Spleen (tissue), 11 donors: ENCODE results near the gene HECTD1. TPM values are rescaled to one million over a fixed set of nuclear protein-coding genes. Genes with fewer than 3 reads are reported as not detected.
"Not testable (repeated sequence)": the region's sequence is repeated elsewhere in the genome, so short reads cannot be mapped to it uniquely, and the experiment has no call there.

Source experiments
- DNase-seq: peaks from one replicate; pipeline ENCODE4 v3.0.0-alpha.2; 2020
- H3K27ac ChIP-seq, 8 donors: fragments of 200-600 bp; sonication (generic) in 7 of 8; 1 replicate in 4 of 8; 2 replicates in 4 of 8; pipeline versions ENCODE4 v1.5.0 to v1.8.0; 2016 to 2021; ENCODE audit warnings: inconsistent platforms in 4 of 8, mild to moderate bottlenecking in 4 of 8, moderate library complexity in 1 of 8
- H3K27me3 ChIP-seq, 7 donors: fragments of 200-600 bp; sonication (generic) in 6 of 7; replicated peaks in 1 of 7; 1 replicate in 4 of 7; 2 replicates in 3 of 7; pipeline versions ENCODE4 v1.5.0 to v1.8.0; 2016 to 2021; ENCODE audit warnings: inconsistent platforms in 3 of 7, mild to moderate bottlenecking in 1 of 7
- H3K36me3 ChIP-seq, 6 donors: fragments of 200-600 bp; sonication (generic) in 5 of 6; 1 replicate in 4 of 6; 2 replicates in 2 of 6; pipeline versions ENCODE4 v1.5.0 to v1.8.0; 2016 to 2021; ENCODE audit warnings: inconsistent platforms in 2 of 6
- H3K4me1 ChIP-seq, 6 donors: fragments of 200-600 bp; sonication (generic) in 5 of 6; 1 replicate in 3 of 6; 2 replicates in 3 of 6; pipeline versions ENCODE4 v1.5.0 to v1.8.0; 2016 to 2021; ENCODE audit warnings: inconsistent platforms in 3 of 6
- H3K4me3 ChIP-seq, 8 donors: fragments of 200-600 bp; sonication (generic) in 7 of 8; 1 replicate in 4 of 8; 2 replicates in 4 of 8; pipeline versions ENCODE4 v1.5.0 to v1.8.0; 2016 to 2021; ENCODE audit warnings: inconsistent platforms in 4 of 8, mild to moderate bottlenecking in 4 of 8, moderate library complexity in 2 of 8
- H3K9me3 ChIP-seq, 8 donors: fragments of 200-600 bp; sonication (generic) in 7 of 8; 1 replicate in 4 of 8; 2 replicates in 4 of 8; pipeline versions ENCODE4 v1.5.0 to v1.8.0; 2016 to 2021; ENCODE audit warnings: inconsistent platforms in 4 of 8
- POLR2A ChIP-seq, 3 donors: fragments of 450-650 bp; IDR thresholded peaks; one replicate each; pipeline ENCODE4 v1.5.1; 2017; ENCODE audit warnings: antibody characterized with exemption in 3 of 3, mild to moderate bottlenecking in 1 of 3
- POLR2AphosphoS5 ChIP-seq, 3 donors: sonication (generic); formaldehyde crosslinking; IDR thresholded peaks; one replicate each; pipeline ENCODE4 v1.5.1; 2017; ENCODE audit warnings: antibody characterized with exemption in 3 of 3
- WGBS, 5 donors: extraction: QIAGEN DNeasy Blood & Tissue Kit in 3 of 5; methylation state at CpG; one replicate each; pipeline versions ENCODE4 v1.1.5 to v1.1.7; 2013 to 2018; 5-methylcytosine and 5-hydroxymethylcytosine counted together
- intact Hi-C: fragments of 100-400 bp; cut with DNase I; formaldehyde crosslinking; loops from one replicate; pipeline ENCODE4 v1.15.0; 2023; ENCODE audit warnings: low total_unique reads
- polyA plus RNA-seq, 3 donors: library from polyadenylated mRNA; stranded (reverse); fragments of 200-250 nt; gene quantifications; one replicate each; pipeline ENCODE4 v1.2.1, GENCODE V29; 2013
- total RNA-seq, 7 donors: library from RNA; depleted of rRNA in 3 of 7; stranded (reverse); fragments of >200 nt in 3 of 7; fragmentation: NEBNext Ultra II Directional in 4 of 7; extraction: Animal tissue kit (Norgen Biotek cat#: 25700) in 4 of 7; gene quantifications; one replicate each; pipeline versions ENCODE4 v1.1.0 to v1.2.1, GENCODE V29; 2016 to 2021
- TF ChIP-seq, protein P1 (sequence below), 11 experiments: fragments of 200-600 bp in 7 of 11; fragments of 450-650 bp in 4 of 11; sonication (generic) in 4 of 11; IDR thresholded peaks in 8 of 11; conservative IDR thresholded peaks in 3 of 11; 1 replicate in 7 of 11; 2 replicates in 4 of 11; pipeline versions ENCODE4 v1.4.0 to v1.8.0; 2016 to 2021; ENCODE audit warnings: antibody characterized with exemption in 11 of 11, inconsistent platforms in 4 of 11, mild to moderate bottlenecking in 1 of 11
- donor health status: healthy with polysubstance abuse.
- donor health status: DM: no; HTN: no; CAD: no; lungs with moderate emphysema.
- donor health status: DM: no; HTN: no; CAD: no.
- donor health status: Bipolar disorder and iron deficiency.
- donor health status: healthy.
- donor health status: DM: no; HTN: no; CAD: no.
- donor health status: DM: yes; HTN: yes; CAD: no.

HECTD1 gene
- total and polyA plus RNA-seq, 10 donors: 27.6 to 176 (median 145) TPM

DNA sequence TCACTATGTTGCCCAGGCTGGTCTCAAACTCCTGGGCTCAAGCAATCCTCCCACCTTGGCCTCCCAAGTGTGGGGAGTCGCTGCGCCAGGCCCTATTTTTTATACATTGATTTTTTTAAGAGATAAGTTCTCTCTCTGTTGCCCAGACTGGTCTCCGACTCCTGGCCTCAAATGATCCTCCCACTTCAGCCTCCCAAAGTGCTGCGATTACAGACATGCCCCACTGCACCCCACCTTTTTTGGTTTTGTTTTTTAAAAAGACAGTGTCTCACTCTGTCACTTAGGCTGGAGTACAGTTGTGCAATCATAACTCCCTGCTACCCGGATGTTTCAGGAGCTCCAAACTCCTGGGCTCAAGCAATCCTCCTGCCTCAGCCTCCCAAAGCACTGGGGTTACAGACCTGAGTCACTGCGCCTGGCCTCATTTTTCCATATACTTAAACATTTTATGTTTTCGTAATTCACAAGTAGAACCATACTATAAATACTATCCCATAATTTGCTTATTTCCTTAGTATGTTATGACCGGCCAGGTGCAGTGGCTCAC is 16.8 kb downstream of the HECTD1 start:
- H3K4me3 ChIP-seq: no peak overlapping the region
- no peaks in the 10 kb centered on the region for H3K9me3 ChIP-seq
- no peaks in the 10 kb centered on the region for H3K27me3 ChIP-seq
- 92 to 97% (median 96%) methylated on average over 8 of the region's 8 CpGs for WGBS, 5 donors
- intact Hi-C loops: no loop called here
- no peak for DNase-seq
- H3K27ac ChIP-seq: no peak overlapping the region
- TF ChIP-seq POLR2A (IDR thresholded peaks at IDR 0.05) (no peak), POLR2AphosphoS5 (IDR thresholded peaks at IDR 0.05) (no peak)
- TF ChIP-seq, protein P1, sequence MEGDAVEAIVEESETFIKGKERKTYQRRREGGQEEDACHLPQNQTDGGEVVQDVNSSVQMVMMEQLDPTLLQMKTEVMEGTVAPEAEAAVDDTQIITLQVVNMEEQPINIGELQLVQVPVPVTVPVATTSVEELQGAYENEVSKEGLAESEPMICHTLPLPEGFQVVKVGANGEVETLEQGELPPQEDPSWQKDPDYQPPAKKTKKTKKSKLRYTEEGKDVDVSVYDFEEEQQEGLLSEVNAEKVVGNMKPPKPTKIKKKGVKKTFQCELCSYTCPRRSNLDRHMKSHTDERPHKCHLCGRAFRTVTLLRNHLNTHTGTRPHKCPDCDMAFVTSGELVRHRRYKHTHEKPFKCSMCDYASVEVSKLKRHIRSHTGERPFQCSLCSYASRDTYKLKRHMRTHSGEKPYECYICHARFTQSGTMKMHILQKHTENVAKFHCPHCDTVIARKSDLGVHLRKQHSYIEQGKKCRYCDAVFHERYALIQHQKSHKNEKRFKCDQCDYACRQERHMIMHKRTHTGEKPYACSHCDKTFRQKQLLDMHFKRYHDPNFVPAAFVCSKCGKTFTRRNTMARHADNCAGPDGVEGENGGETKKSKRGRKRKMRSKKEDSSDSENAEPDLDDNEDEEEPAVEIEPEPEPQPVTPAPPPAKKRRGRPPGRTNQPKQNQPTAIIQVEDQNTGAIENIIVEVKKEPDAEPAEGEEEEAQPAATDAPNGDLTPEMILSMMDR (IDR thresholded peaks at IDR 0.05 in 8 of 11, conservative IDR thresholded peaks at IDR 0.05 in 3 of 11): no peak
- peaks cover 7 to 62% (median 18%) of the 10 kb centered on the region in 6 donors for H3K4me1 ChIP-seq
- H3K36me3 ChIP-seq: peaks cover 0 to 69% (median 7%) of the 10 kb centered on the region in 6 donors

DNA sequence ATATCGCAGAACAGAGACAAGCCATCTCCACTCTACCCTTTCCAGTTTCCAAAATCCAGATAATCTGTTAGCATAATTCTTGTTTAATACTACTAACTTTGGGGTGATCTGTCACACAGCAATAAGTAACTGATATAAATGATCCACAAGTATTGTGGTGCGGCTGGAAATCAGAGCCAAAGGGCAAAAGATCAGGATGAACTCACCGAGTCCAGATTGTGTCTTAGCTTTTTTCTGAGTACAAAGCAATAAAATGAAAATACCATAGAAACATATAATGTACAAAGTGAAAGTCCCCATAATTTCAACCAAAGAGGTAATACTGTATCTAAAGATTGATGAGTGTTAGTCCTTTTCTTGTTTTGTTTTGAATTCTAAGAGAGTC is 17.4 kb downstream of the HECTD1 start:
- Histone ChIP-seq H3K4me3 (no peak overlapping the region), H3K9me3 (no peaks in the 10 kb centered on the region), H3K27me3 (no peaks in the 10 kb centered on the region), H3K36me3 (peaks cover 0 to 71% (median 7%) of the 10 kb centered on the region in 6 donors), H3K4me1 (peaks cover 7 to 56% (median 14%) of the 10 kb centered on the region in 6 donors), H3K27ac (no peak overlapping the region)
- no peak for TF ChIP-seq POLR2AphosphoS5 (IDR thresholded peaks at IDR 0.05)
- TF ChIP-seq, protein P1 (IDR thresholded peaks at IDR 0.05 in 8 of 11, conservative IDR thresholded peaks at IDR 0.05 in 3 of 11): no peak
- TF ChIP-seq POLR2A (IDR thresholded peaks at IDR 0.05): no peak
- DNase-seq: no peak
- intact Hi-C loops: no loop called here
- WGBS, 5 donors: 86 to 97% (median 92%) methylated on average over 3 of the region's 3 CpGs

DNA sequence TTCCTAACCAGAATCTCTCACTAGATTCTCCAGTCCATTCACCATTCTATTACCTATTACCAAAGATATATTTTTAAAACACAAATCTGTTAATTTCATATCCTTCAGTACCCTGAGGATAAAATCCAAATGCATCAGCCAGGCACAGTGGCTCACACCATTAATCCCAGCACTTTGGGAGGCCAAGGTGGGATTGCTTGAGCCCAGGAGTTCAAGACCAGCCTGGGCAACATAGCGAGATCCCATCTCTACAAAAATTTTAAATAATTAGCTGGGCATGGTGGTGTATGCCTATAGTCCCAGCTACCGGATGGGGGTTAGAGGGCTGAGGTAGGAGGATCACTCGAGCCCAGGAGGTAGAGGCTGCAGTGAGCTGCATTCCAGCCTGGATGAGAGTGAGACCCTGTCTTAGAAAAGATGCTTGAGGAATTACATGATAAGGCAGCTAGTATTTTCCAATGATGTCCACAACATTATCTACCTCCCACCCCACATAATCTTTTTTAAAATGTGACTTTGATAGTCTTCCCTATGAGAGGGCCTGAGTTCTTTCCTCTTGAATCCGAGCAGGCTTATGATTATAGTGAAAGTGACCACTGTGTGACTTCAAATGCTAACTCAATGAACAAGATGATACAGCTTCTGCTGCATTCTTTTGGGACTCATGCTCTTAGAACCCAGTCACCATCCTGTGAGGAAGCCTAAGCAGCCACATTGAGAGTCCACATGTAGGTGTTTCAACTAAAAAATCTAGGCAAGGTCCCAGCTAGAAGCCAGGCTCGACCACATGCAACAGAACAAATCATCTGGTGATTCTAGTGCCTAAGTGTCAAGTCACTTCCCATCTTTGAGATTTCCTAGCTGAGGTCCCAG is 18.0 kb downstream of the HECTD1 start:
- WGBS, 5 donors: 84 to 92% (median 89%) methylated on average over 5 of the region's 5 CpGs
- no peak for DNase-seq
- peaks cover 0 to 76% (median 10%) of the 10 kb centered on the region in 6 donors for H3K36me3 ChIP-seq
- no peak overlapping the region for H3K4me3 ChIP-seq
- H3K27ac ChIP-seq: no peak overlapping the region
- no peaks in the 10 kb centered on the region for H3K9me3 ChIP-seq
- TF ChIP-seq POLR2A (IDR thresholded peaks at IDR 0.05): no peak
- TF ChIP-seq, protein P1 (IDR thresholded peaks at IDR 0.05 in 8 of 11, conservative IDR thresholded peaks at IDR 0.05 in 3 of 11): no peak
- no peak for TF ChIP-seq POLR2AphosphoS5 (IDR thresholded peaks at IDR 0.05)
- intact Hi-C loops: no loop called here
- H3K4me1 ChIP-seq: peaks cover under 1 to 50% (median 9%) of the 10 kb centered on the region in 6 donors
- no peaks in the 10 kb centered on the region for H3K27me3 ChIP-seq

DNA sequence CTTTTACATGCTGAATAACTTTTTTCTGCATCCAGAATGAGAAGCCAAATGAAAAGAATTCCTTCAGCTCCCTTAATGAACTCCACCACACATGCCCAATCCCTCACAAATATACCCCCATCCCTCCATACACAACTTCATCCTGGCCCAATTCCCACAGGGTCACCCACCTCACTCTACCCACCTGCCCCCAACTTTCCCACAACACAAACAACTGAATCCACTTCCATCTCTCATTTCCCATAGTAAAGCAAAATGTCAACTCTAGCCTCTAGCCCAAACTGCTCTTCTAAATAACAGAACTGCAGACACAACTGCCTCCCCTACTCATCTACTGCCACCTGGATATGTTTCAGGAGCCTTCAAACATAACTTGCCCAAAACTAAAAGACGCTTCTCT is 18.8 kb downstream of the HECTD1 start:
- TF ChIP-seq POLR2A (IDR thresholded peaks at IDR 0.05): no peak

DNA sequence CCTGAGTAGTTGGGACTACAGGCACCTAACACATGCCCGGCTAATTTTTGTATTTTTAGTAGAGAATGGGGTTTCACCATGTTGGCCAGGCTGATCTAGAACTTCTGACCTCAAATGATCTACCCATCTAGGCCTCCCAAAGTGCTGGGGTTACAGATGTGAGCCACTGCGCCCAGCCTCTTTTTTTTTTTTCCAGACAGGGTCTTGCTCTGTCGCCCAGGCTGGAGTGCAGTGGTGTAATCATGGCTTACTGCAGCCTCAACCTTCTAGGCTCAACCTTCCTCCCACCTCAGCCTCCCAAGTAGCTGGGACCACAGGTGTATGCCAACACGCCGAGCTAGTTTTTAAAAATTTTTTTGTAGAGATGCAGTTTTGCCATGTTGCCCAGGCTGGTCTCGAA is 25.6 kb downstream of the HECTD1 start:
- 86 to 97% (median 96%) methylated on average over 6 of the region's 6 CpGs for WGBS, 5 donors
- DNase-seq, H3K27me3 ChIP-seq, intact Hi-C loops, H3K4me3 ChIP-seq, H3K27ac ChIP-seq, H3K9me3 ChIP-seq: not testable (repeated sequence)
- peaks cover 0 to 68% (median 20%) of the 10 kb centered on the region in 6 donors for H3K36me3 ChIP-seq
- H3K4me1 ChIP-seq: peaks cover 0 to 23% (median 0%) of the 10 kb centered on the region in 6 donors

More for the DNA sequence above, 18.8 kb downstream of the HECTD1 start:
- Histone ChIP-seq H3K27me3 (no peaks in the 10 kb centered on the region), H3K36me3 (peaks cover 0 to 76% (median 12%) of the 10 kb centered on the region in 6 donors), H3K4me1 (peaks cover 0 to 41% (median 2%) of the 10 kb centered on the region in 6 donors), H3K27ac (no peak overlapping the region), H3K9me3 (no peaks in the 10 kb centered on the region), H3K4me3 (no peak overlapping the region)
- 95 to 100% (median 97%) methylated on average over 1 of the region's 1 CpG for WGBS, 5 donors
- no peak for DNase-seq
- intact Hi-C loops: no loop called here
